AG09309 (cell line): ENCODE results near the gene SLC8A1.

ENCODE experiments used
- DNase-seq: peaks from one replicate; pipeline ENCODE4 v3.0.0-alpha.2; 2010; ENCODE audit warnings: low read depth
- H3K4me3 ChIP-seq: 2 replicates; pipeline ENCODE4 v1.5.1; 2011; ENCODE audit warnings: mild to moderate bottlenecking, low read depth, low read length, moderate library complexity; ENCODE audit not compliant: control insufficient read depth
- CTCF ChIP-seq: IDR thresholded peaks from 2 replicates; pipeline ENCODE4 v1.5.1; 2011; ENCODE audit warnings: mild to moderate bottlenecking, low read depth, low read length, inconsistent platforms; ENCODE audit not compliant: insufficient read depth, control insufficient read depth; ENCODE audit errors: missing control alignments

SLC8A1 gene

GRCh38 chr2:40261042-40261441 is 190.8 kb downstream of the SLC8A1 start:
- no peak overlapping the region for H3K4me3 ChIP-seq
- DNase-seq = no peak
- no peak for TF ChIP-seq CTCF

GRCh38 chr2:40260437-40260836 is 191.5 kb downstream of the SLC8A1 start:
- no peak for DNase-seq

GRCh38 chr2:40259900-40260299 is 192.0 kb downstream of the SLC8A1 start:
- no peak for TF ChIP-seq CTCF
- no peak for DNase-seq
- no peak overlapping the region for H3K4me3 ChIP-seq

More at GRCh38 chr2:40260437-40260836, 191.5 kb downstream of the SLC8A1 start:
- no peak overlapping the region for H3K4me3 ChIP-seq
- TF ChIP-seq CTCF = no peak

GRCh38 chr2:40258135-40258457 is 193.8 kb downstream of the SLC8A1 start:
- TF ChIP-seq CTCF = no peak
- H3K4me3 ChIP-seq = no peak overlapping the region
- no peak for DNase-seq

- DNase-seq = no peak
- H3K4me3 ChIP-seq = no peak overlapping the region
- TF ChIP-seq CTCF = no peak
These were observed 194.4 kb downstream of the SLC8A1 start for GRCh38 chr2:40257340-40258134.

GRCh38 chr2:40256649-40257048 is 195.2 kb downstream of the SLC8A1 start:
- no peak overlapping the region for H3K4me3 ChIP-seq
- TF ChIP-seq CTCF = peak; percentile 25
- DNase-seq = no peak

- TF ChIP-seq CTCF = no peak
- DNase-seq = no peak
- H3K4me3 ChIP-seq = no peak overlapping the region
These were observed 195.9 kb downstream of the SLC8A1 start for GRCh38 chr2:40256008-40256407.
